ENCODE measurements around the gene CREG2.

The CREG2 gene

GRCh38 chr2:101380376-101380775 is 6.9 kb downstream of the CREG2 start:
- peak; percentile 55 for DNase-seq (ENCODE audit: low read depth)
- no peak overlapping the region for H3K4me3 ChIP-seq (ENCODE audit: low read depth, low read length)

GRCh38 chr2:101379091-101379490 is 8.2 kb downstream of the CREG2 start:
- no peak for DNase-seq (ENCODE audit: low read depth)
- H3K4me3 ChIP-seq (ENCODE audit: low read depth, low read length): no peak overlapping the region

- no peak overlapping the region for H3K4me3 ChIP-seq (ENCODE audit: low read depth, low read length)
- no peak for DNase-seq (ENCODE audit: low read depth)
Measured at GRCh38 chr2:101375653-101376052, 11.7 kb downstream of the CREG2 start.

GRCh38 chr2:101374821-101375561 is 12.3 kb downstream of the CREG2 start:
- H3K4me3 ChIP-seq (ENCODE audit: low read depth, low read length): no peak overlapping the region

GRCh38 chr2:101372792-101373191 is 14.5 kb downstream of the CREG2 start:
- no peak for DNase-seq (ENCODE audit: low read depth)
- no peak overlapping the region for H3K4me3 ChIP-seq (ENCODE audit: low read depth, low read length)

More at GRCh38 chr2:101374821-101375561, 12.3 kb downstream of the CREG2 start:
- no peak for DNase-seq (ENCODE audit: low read depth)

- no peak for DNase-seq (ENCODE audit: low read depth)
- H3K4me3 ChIP-seq (ENCODE audit: low read depth, low read length): no peak overlapping the region
Measured at GRCh38 chr2:101371636-101372035, 15.7 kb downstream of the CREG2 start.

- DNase-seq (ENCODE audit: low read depth): no peak
- no peak overlapping the region for H3K4me3 ChIP-seq (ENCODE audit: low read depth, low read length)
Measured at GRCh38 chr2:101369100-101369499, 18.2 kb downstream of the CREG2 start.

- no peak overlapping the region for H3K4me3 ChIP-seq (ENCODE audit: low read depth, low read length)
- no peak for DNase-seq (ENCODE audit: low read depth)
Measured at GRCh38 chr2:101368376-101368775, 18.9 kb downstream of the CREG2 start.

GRCh38 chr2:101367508-101367907 is 19.8 kb downstream of the CREG2 start:
- H3K4me3 ChIP-seq (ENCODE audit: low read depth, low read length): no peak overlapping the region
- DNase-seq (ENCODE audit: low read depth): no peak

GRCh38 chr2:101364878-101365277 is 22.4 kb downstream of the CREG2 start:
- H3K4me3 ChIP-seq (ENCODE audit: low read depth, low read length): no peak overlapping the region
- no peak for DNase-seq (ENCODE audit: low read depth)

GRCh38 chr2:101362777-101363176 is 24.5 kb downstream of the CREG2 start:
- DNase-seq (ENCODE audit: low read depth): no peak
- no peak overlapping the region for H3K4me3 ChIP-seq (ENCODE audit: low read depth, low read length)

- DNase-seq (ENCODE audit: low read depth): no peak
- H3K4me3 ChIP-seq (ENCODE audit: low read depth, low read length): no peak overlapping the region
Measured at GRCh38 chr2:101362316-101362715, 25.0 kb downstream of the CREG2 start.

- no peak for DNase-seq (ENCODE audit: low read depth)
- H3K4me3 ChIP-seq (ENCODE audit: low read depth, low read length): no peak overlapping the region
Measured at GRCh38 chr2:101361522-101361921, 25.8 kb downstream of the CREG2 start.

- no peak for DNase-seq (ENCODE audit: low read depth)
- no peak overlapping the region for H3K4me3 ChIP-seq (ENCODE audit: low read depth, low read length)
Measured at GRCh38 chr2:101361121-101361520, 26.2 kb downstream of the CREG2 start.

GRCh38 chr2:101360232-101360631 is 27.1 kb downstream of the CREG2 start:
- DNase-seq (ENCODE audit: low read depth): no peak
- no peak overlapping the region for H3K4me3 ChIP-seq (ENCODE audit: low read depth, low read length)

- H3K4me3 ChIP-seq (ENCODE audit: low read depth, low read length): no peak overlapping the region
- DNase-seq (ENCODE audit: low read depth): no peak
Measured at GRCh38 chr2:101359410-101359954, 27.8 kb downstream of the CREG2 start.

GRCh38 chr2:101357376-101357775 is 29.9 kb downstream of the CREG2 start:
- no peak for DNase-seq (ENCODE audit: low read depth)
- no peak overlapping the region for H3K4me3 ChIP-seq (ENCODE audit: low read depth, low read length)

GRCh38 chr2:101356521-101356920 is 30.8 kb downstream of the CREG2 start:
- no peak overlapping the region for H3K4me3 ChIP-seq (ENCODE audit: low read depth, low read length)
- no peak for DNase-seq (ENCODE audit: low read depth)

GRCh38 chr2:101356055-101356454 is 31.2 kb downstream of the CREG2 start:
- DNase-seq (ENCODE audit: low read depth): no peak
- H3K4me3 ChIP-seq (ENCODE audit: low read depth, low read length): no peak overlapping the region

GRCh38 chr2:101355401-101356054 is 31.8 kb downstream of the CREG2 start:
- no peak for DNase-seq (ENCODE audit: low read depth)
- H3K4me3 ChIP-seq (ENCODE audit: low read depth, low read length): no peak overlapping the region
